K562 (cell line): Measurements from ENCODE around the gene CCDC33. TPM values are rescaled to one million over a fixed set of nuclear protein-coding genes. Genes with fewer than 3 reads are reported as not detected.

ENCODE experiments used
- ATAC-seq: fragments of 200-7000 bp; cut with Tn5 transposase; 3 replicates; pipeline ENCODE4 v1.9.1; 2020; ENCODE audit warnings: moderate library complexity
- BruUV-seq: library from RNA; stranded (reverse); fragments of 400-500 nt; replicated peaks from 2 replicates; lab custom pipeline; 2021; lab: Mats Ljungman, UMichigan
- CTCF ChIA-PET: fragments of 300-600 bp; formaldehyde crosslinking; extraction: SDS; loops from one replicate; lab custom pipeline; 2021; ENCODE audit warnings: low intra/inter-chr PET ratio; lab: Yijun Ruan, JAX
- POLR2A ChIA-PET: fragments of 300-600, 350-650 bp; sonication (Branson Sonifier 250); formaldehyde crosslinking; extraction: SDS; loops from one replicate; lab custom pipeline; 2021; ENCODE audit warnings: antibody characterized with exemption, inconsistent platforms; lab: Yijun Ruan, JAX
- DNase-seq, 4 experiments: peaks; one replicate each; pipeline versions ENCODE4 v3.0.0 to v3.0.0-alpha.2; 2011 to 2018; ENCODE audit warnings: low spot score in 3 of 4, mixed read lengths in 3 of 4; ENCODE audit errors: extremely low read depth in 1 of 4
- FAIRE-seq: peaks from 2 replicates; lab custom pipeline; 2011; peaks lifted over from hg19 to GRCh38; lab: Jason Lieb, UNC
- H2AFZ ChIP-seq: 2 replicates; pipeline ENCODE4 v1.6.0; 2011; ENCODE audit warnings: low read depth, low read length, control low read depth, inconsistent platforms
- H3K27ac ChIP-seq: fragments of 200-600 bp; 3 replicates; pipeline ENCODE4 v1.8.0; 2011; ENCODE audit warnings: low read depth, mild to moderate bottlenecking, control low read depth, inconsistent platforms, low read length, moderate library complexity, mixed read lengths; ENCODE audit errors: extremely low read depth
- H3K27me3 ChIP-seq, 2 experiments: fragments of 300-600 bp in 1 of 2; 2 replicates in 1 of 2; 3 replicates in 1 of 2; pipeline versions ENCODE4 v1.6.0 to v1.8.0; 2011; ENCODE audit warnings: inconsistent platforms in 2 of 2, low read length in 2 of 2, mild to moderate bottlenecking in 1 of 2, mixed read lengths in 1 of 2, moderate library complexity in 1 of 2; ENCODE audit not compliant: control insufficient read depth in 2 of 2, insufficient read depth in 2 of 2
- H3K36me3 ChIP-seq: fragments of 300-600 bp; 3 replicates; pipeline ENCODE4 v1.8.0; 2011; ENCODE audit warnings: mild to moderate bottlenecking, low read length, inconsistent platforms; ENCODE audit not compliant: control insufficient read depth, insufficient read depth
- H3K4me1 ChIP-seq, 2 experiments: fragments of 200-600 bp in 1 of 2; replicated peaks in 1 of 2; 2 replicates in 1 of 2; 3 replicates in 1 of 2; pipeline versions ENCODE4 v1.5.1 to v1.8.0; 2011; ENCODE audit warnings: inconsistent platforms in 2 of 2, low read length in 2 of 2, mild to moderate bottlenecking in 1 of 2, mixed read lengths in 1 of 2, moderate library complexity in 1 of 2; ENCODE audit not compliant: control insufficient read depth in 2 of 2, insufficient read depth in 2 of 2
- H3K4me2 ChIP-seq: 2 replicates; pipeline ENCODE4 v1.6.1; 2011; ENCODE audit warnings: low read length, control low read depth, inconsistent platforms, mixed read lengths; ENCODE audit not compliant: insufficient read depth
- H3K4me3 ChIP-seq: fragments of 200-600 bp; sonication (generic), shearing (Covaris generic); 2 replicates; pipeline ENCODE4 v1.5.1; 2016; ENCODE audit warnings: control low read depth, inconsistent platforms
- H3K79me2 ChIP-seq: fragments of 200-600 bp; 3 replicates; pipeline ENCODE4 v1.8.0; 2011; ENCODE audit warnings: low read length, inconsistent platforms; ENCODE audit not compliant: control insufficient read depth, insufficient read depth
- H3K9ac ChIP-seq, 2 experiments: 2 replicates each; pipeline versions ENCODE4 v1.6.0 to v1.6.1; 2011; ENCODE audit warnings: low read depth in 2 of 2, low read length in 2 of 2, control low read depth in 1 of 2, inconsistent platforms in 1 of 2, mild to moderate bottlenecking in 1 of 2, mixed read lengths in 1 of 2; ENCODE audit not compliant: insufficient read depth in 1 of 2
- H3K9me1 ChIP-seq: one replicate; pipeline ENCODE4 v1.6.0; 2011; ENCODE audit warnings: inconsistent platforms, mild to moderate bottlenecking, low read length, moderate library complexity; ENCODE audit not compliant: control insufficient read depth, insufficient read depth
- H3K9me3 ChIP-seq: replicated peaks from 2 replicates; pipeline ENCODE4 v1.5.1; 2011; ENCODE audit warnings: low read depth, low read length, inconsistent platforms; ENCODE audit not compliant: control insufficient read depth, insufficient read depth
- H4K20me1 ChIP-seq: replicated peaks from 2 replicates; pipeline ENCODE4 v1.6.1; 2011; ENCODE audit warnings: low read length, inconsistent platforms, mixed read lengths; ENCODE audit not compliant: control insufficient read depth, insufficient read depth
- EP300 ChIP-seq: IDR thresholded peaks from 2 replicates; pipeline ENCODE4 v1.6.1; 2012; ENCODE audit warnings: low read length, improper control_type of control experiment
- EP400 ChIP-seq: fragments of 450-650 bp; IDR thresholded peaks from 2 replicates; pipeline ENCODE4 v1.6.1; 2017; ENCODE audit warnings: antibody characterized with exemption, mild to moderate bottlenecking, moderate library complexity
- ERF ChIP-seq: fragments of 450-650 bp; formaldehyde crosslinking; IDR thresholded peaks from 2 replicates; pipeline ENCODE4 v1.4.0; 2020; ENCODE audit warnings: mild to moderate bottlenecking, mixed read lengths
- HDAC6 ChIP-seq: IDR thresholded peaks from 2 replicates; pipeline ENCODE4 v1.6.1; 2012; ENCODE audit warnings: low read depth, mild to moderate bottlenecking, control low read depth, inconsistent platforms, low read length, moderate library complexity
- MCM5 ChIP-seq: fragments of 450-650 bp; IDR thresholded peaks from 2 replicates; pipeline ENCODE4 v1.6.1; 2016; ENCODE audit warnings: low read depth
- NUFIP1 ChIP-seq: fragments of 450-650 bp; IDR thresholded peaks from 2 replicates; pipeline ENCODE4 v1.6.1; 2018; ENCODE audit not compliant: partially characterized antibody
- SMAD1 ChIP-seq: fragments of 150-350 bp; IDR thresholded peaks from 2 replicates; pipeline ENCODE4 v1.6.1; 2014; ENCODE audit warnings: low read length, low read depth; ENCODE audit not compliant: partially characterized antibody
- SMAD2 ChIP-seq: fragments of 150-350 bp; IDR thresholded peaks from 2 replicates; pipeline ENCODE4 v1.6.1; 2014; ENCODE audit warnings: low read depth, mild to moderate bottlenecking, low read length
- ZKSCAN8 ChIP-seq: fragments of 200-800 bp; sonication (Bioruptor generic); IDR thresholded peaks from 2 replicates; pipeline ENCODE4 v1.6.1; 2016; ENCODE audit warnings: missing genetic modification characterization, missing compliant biosample characterization
- ZNF780A ChIP-seq: fragments of 250-450 bp; sonication (Bioruptor Pico); IDR thresholded peaks from 2 replicates; pipeline ENCODE4 v1.5.0; 2021; ENCODE audit warnings: mild to moderate bottlenecking
- WGBS: fragments of 100-300 bp; shearing (Covaris generic); methylation state at CpG from one replicate; pipeline ENCODE4 v1.1.6; 2016; ENCODE audit warnings: low coverage, mixed read lengths; ENCODE audit not compliant: insufficient coverage; ENCODE audit errors: missing lambda C conversion rate; 5-methylcytosine and 5-hydroxymethylcytosine counted together
- in situ Hi-C: fragments of 300-500 bp; cut with MboI; formaldehyde crosslinking; loops from 4 replicates; pipeline ENCODE4 v1.15.0; 2018; ENCODE audit warnings: inconsistent platforms, mixed read lengths
- intact Hi-C: fragments of 100-400 bp; cut with micrococcal nuclease; formaldehyde crosslinking; loops from 2 replicates; pipeline ENCODE4 v1.14.2; 2022
- polyA plus RNA-seq, 8 experiments: library from polyadenylated mRNA; depleted of rRNA in 4 of 8; stranded (reverse) in 5 of 8; unstranded in 3 of 8; fragments of >200 nt; fragmentation: Nextera tagmentation in 2 of 8; fragmentation: Illumina TruSeq in 1 of 8; extraction: Ambion mirVana in 2 of 8; extraction: Trizol in 1 of 8; gene quantifications; 2 replicates each; pipeline versions ENCODE4 v1.2.1 to v1.2.3, GENCODE V29; 2011 to 2014; ENCODE audit warnings: inconsistent platforms in 1 of 8, missing spikeins in 1 of 8
- total RNA-seq, 7 experiments: library from RNA; depleted of rRNA in 6 of 7; stranded (reverse); fragments of >200 nt in 6 of 7; fragmentation: Illumina TruSeq in 2 of 7; extraction: Trizol in 2 of 7; gene quantifications; 2 replicates each; pipeline versions ENCODE4 v1.2.1 to v1.2.3, GENCODE V29; 2011 to 2021; ENCODE audit warnings: low replicate concordance in 1 of 7
- TF ChIP-seq, protein P1 (sequence below): fragments of 450-650 bp; formaldehyde crosslinking; IDR thresholded peaks from 2 replicates; pipeline ENCODE4 v1.4.0; 2022; ENCODE audit warnings: missing genetic modification characterization
- TF ChIP-seq, protein P2 (sequence below), 3 experiments: fragments of 200-800 bp in 1 of 3; fragments of 250-450 bp in 1 of 3; fragments of 450-650 bp in 1 of 3; sonication (Bioruptor Pico) in 1 of 3; sonication (Bioruptor generic) in 1 of 3; formaldehyde crosslinking in 1 of 3; IDR thresholded peaks; 2 replicates each; pipeline versions ENCODE4 v1.6.1 to v1.8.0; 2016 to 2022; ENCODE audit warnings: mild to moderate bottlenecking in 2 of 3, missing genetic modification characterization in 2 of 3, missing compliant biosample characterization in 1 of 3, moderate library complexity in 1 of 3
- TF ChIP-seq, protein P3 (sequence below): fragments of 450-650 bp; IDR thresholded peaks from 2 replicates; pipeline ENCODE4 v1.6.1; 2017; ENCODE audit warnings: mild to moderate bottlenecking, moderate library complexity
- TF ChIP-seq, protein P4 (sequence below): sonication (generic); formaldehyde crosslinking; IDR thresholded peaks from 2 replicates; pipeline ENCODE4 v1.8.0; 2022; ENCODE audit warnings: mild to moderate bottlenecking, low read depth, missing genetic modification reagents

The CCDC33 gene
- total and polyA plus RNA-seq, 9 of the 15 experiments (the other 6 are each of a cell fraction or from before 2014, with no cell fraction given) = 0.08 to 1.1 (median 0.15) TPM; not detected in 4

- in situ Hi-C loops = loop anchor here (25.0 kb wide), 1 partner anchor 950 kb away; the partner anchor contains the start of gene GOLGA6D
- no peak for ATAC-seq
These were observed 101.6 kb downstream of the CCDC33 start for GRCh38 chr15:74337607-74338211.

More at GRCh38 chr15:74337607-74338211, 101.6 kb downstream of the CCDC33 start:
- intact Hi-C loops = no loop called here
- no peak for DNase-seq
- TF ChIP-seq ERF (CRISPR knock-in tag) (no peak), EP300 (no peak), NUFIP1 (no peak), ZNF780A (no peak), SMAD2 (no peak), HDAC6 (no peak), MCM5 (no peak), ZKSCAN8 (CRISPR knock-in tag) (no peak), EP400 (no peak), SMAD1 (no peak)
- TF ChIP-seq, protein P1, sequence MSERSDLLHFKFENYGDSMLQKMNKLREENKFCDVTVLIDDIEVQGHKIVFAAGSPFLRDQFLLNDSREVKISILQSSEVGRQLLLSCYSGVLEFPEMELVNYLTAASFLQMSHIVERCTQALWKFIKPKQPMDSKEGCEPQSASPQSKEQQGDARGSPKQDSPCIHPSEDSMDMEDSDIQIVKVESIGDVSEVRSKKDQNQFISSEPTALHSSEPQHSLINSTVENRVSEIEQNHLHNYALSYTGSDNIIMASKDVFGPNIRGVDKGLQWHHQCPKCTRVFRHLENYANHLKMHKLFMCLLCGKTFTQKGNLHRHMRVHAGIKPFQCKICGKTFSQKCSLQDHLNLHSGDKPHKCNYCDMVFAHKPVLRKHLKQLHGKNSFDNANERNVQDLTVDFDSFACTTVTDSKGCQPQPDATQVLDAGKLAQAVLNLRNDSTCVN (CRISPR knock-in tag) = no peak
- TF ChIP-seq, protein P2, sequence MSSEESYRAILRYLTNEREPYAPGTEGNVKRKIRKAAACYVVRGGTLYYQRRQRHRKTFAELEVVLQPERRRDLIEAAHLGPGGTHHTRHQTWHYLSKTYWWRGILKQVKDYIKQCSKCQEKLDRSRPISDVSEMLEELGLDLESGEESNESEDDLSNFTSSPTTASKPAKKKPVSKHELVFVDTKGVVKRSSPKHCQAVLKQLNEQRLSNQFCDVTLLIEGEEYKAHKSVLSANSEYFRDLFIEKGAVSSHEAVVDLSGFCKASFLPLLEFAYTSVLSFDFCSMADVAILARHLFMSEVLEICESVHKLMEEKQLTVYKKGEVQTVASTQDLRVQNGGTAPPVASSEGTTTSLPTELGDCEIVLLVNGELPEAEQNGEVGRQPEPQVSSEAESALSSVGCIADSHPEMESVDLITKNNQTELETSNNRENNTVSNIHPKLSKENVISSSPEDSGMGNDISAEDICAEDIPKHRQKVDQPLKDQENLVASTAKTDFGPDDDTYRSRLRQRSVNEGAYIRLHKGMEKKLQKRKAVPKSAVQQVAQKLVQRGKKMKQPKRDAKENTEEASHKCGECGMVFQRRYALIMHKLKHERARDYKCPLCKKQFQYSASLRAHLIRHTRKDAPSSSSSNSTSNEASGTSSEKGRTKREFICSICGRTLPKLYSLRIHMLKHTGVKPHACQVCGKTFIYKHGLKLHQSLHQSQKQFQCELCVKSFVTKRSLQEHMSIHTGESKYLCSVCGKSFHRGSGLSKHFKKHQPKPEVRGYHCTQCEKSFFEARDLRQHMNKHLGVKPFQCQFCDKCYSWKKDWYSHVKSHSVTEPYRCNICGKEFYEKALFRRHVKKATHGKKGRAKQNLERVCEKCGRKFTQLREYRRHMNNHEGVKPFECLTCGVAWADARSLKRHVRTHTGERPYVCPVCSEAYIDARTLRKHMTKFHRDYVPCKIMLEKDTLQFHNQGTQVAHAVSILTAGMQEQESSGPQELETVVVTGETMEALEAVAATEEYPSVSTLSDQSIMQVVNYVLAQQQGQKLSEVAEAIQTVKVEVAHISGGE (CRISPR knock-in tag; IDR thresholded peaks at IDR 0.05) = no peak
- TF ChIP-seq, protein P3, sequence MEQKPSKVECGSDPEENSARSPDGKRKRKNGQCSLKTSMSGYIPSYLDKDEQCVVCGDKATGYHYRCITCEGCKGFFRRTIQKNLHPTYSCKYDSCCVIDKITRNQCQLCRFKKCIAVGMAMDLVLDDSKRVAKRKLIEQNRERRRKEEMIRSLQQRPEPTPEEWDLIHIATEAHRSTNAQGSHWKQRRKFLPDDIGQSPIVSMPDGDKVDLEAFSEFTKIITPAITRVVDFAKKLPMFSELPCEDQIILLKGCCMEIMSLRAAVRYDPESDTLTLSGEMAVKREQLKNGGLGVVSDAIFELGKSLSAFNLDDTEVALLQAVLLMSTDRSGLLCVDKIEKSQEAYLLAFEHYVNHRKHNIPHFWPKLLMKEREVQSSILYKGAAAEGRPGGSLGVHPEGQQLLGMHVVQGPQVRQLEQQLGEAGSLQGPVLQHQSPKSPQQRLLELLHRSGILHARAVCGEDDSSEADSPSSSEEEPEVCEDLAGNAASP = no peak
- TF ChIP-seq, protein P4, sequence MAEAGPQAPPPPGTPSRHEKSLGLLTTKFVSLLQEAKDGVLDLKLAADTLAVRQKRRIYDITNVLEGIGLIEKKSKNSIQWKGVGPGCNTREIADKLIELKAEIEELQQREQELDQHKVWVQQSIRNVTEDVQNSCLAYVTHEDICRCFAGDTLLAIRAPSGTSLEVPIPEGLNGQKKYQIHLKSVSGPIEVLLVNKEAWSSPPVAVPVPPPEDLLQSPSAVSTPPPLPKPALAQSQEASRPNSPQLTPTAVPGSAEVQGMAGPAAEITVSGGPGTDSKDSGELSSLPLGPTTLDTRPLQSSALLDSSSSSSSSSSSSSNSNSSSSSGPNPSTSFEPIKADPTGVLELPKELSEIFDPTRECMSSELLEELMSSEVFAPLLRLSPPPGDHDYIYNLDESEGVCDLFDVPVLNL (CRISPR knock-in tag) = no peak
- peaks cover 9% of the 10 kb centered on the region for H4K20me1 ChIP-seq
- H3K79me2 ChIP-seq = no peaks in the 10 kb centered on the region
- no peak overlapping the region for H2AFZ ChIP-seq
- BruUV-seq = no TSS peak
- peaks cover 0 to 5% of the 10 kb centered on the region in 2 experiments; a peak in 2 of 5 replicates for H3K4me1 ChIP-seq
- H3K9ac ChIP-seq = no peak overlapping the region
- H3K4me3 ChIP-seq = no peak overlapping the region
- H3K27me3 ChIP-seq = peaks cover 12 to 84% of the 10 kb centered on the region in 2 experiments
- 4% methylated on average over 4 of the region's 4 CpGs for WGBS
- no peaks in the 10 kb centered on the region for H3K36me3 ChIP-seq
- FAIRE-seq = no peak
- H3K27ac ChIP-seq = no peak overlapping the region
- no peaks in the 10 kb centered on the region for H3K9me3 ChIP-seq
- peaks cover 2% of the 10 kb centered on the region for H3K9me1 ChIP-seq
- POLR2A ChIA-PET = no interaction called here
- no peak overlapping the region for H3K4me2 ChIP-seq
- CTCF ChIA-PET = no interaction called here
